Measurements from ENCODE around the gene ALDOB.

Gene ALDOB

GRCh38 chr9:101435601-101436079 lies at the start of gene ALDOB:
Gene ALDOB, minus strand, starts transcription at chr9:101435774. Its CDS starts 4,887 bp downstream, at chr9:101430887.
- no peak for DNase-seq (ENCODE audit: low read depth in 2 of 2, low spot score in 1 of 2)

- no peak for DNase-seq (ENCODE audit: low read depth in 2 of 2, low spot score in 1 of 2)
These were observed 48.5 kb upstream of the ALDOB start for GRCh38 chr9:101484046-101484445.

DNA sequence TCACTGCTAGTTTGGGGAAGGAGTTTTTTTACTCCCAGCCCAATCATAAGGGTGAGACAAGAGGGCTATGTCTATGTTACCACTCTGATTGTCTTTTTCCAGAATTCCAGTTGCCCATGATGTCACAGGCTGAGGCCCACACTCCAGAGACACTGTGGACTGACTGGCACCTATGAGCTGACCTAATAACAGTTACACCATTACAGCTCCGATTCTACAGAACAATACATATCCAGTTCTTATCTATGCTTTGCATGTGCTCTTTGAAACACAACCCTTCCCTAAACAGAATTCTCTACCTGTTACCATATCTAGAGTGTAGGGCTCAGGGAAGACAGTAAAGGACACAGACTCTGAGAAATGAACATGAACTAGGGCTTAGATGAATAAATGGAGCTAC lies 45.7 kb upstream of the ALDOB start:
- DNase-seq (ENCODE audit: low read depth in 2 of 2, low spot score in 1 of 2), result no peak

- no peak for DNase-seq (ENCODE audit: low read depth in 2 of 2, low spot score in 1 of 2)
These were observed 44.8 kb upstream of the ALDOB start for GRCh38 chr9:101480386-101480785.

GRCh38 chr9:101479338-101480030 lies 43.9 kb upstream of the ALDOB start:
- no peak for DNase-seq (ENCODE audit: low read depth in 2 of 2, low spot score in 1 of 2)

DNA sequence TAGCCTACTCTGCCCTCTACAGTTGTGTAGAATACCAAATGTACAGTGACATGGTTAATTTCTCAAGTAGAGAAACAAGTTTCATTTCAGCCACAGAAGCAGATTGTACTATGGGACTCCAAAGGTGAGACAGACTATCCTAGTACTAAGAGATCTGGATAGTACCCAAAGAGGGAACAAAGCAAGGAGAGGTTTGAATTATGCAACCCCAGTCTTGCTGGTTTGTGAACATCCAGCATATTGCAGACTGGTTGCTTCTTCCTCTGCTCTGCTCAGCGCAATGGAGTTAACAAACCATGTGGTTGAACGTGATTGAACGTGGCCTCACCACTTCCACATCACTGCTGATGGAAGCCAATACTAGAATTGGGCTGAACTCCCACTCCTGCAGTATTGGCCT lies 43.3 kb upstream of the ALDOB start:
- no peak for DNase-seq (ENCODE audit: low read depth in 2 of 2, low spot score in 1 of 2)

- no peak for DNase-seq (ENCODE audit: low read depth in 2 of 2, low spot score in 1 of 2)
These were observed 42.9 kb upstream of the ALDOB start for GRCh38 chr9:101478444-101478843.

GRCh38 chr9:101477736-101478135 lies 42.2 kb upstream of the ALDOB start:
- DNase-seq (ENCODE audit: low read depth in 2 of 2, low spot score in 1 of 2), result no peak

DNA sequence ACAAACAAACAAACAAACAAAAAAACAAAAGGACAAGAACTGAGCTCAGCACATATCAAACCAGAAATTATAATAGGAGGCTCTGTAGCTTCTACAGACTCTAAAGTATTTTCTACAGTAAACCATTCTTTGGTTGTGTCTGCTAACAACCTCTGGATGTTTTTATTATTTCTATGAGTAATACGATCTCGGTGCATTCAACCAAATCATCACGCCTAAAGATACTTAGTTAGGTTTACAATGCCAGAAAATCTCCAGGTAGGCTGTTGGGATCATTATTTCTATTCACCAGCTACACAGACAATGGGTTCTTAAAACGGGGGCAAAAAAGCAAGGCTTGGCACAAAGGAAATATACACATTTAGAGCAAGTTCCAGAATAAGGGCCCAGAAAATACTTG lies 41.6 kb upstream of the ALDOB start:
- no peak for DNase-seq (ENCODE audit: low read depth in 2 of 2, low spot score in 1 of 2)

GRCh38 chr9:101476576-101477208 lies 41.1 kb upstream of the ALDOB start:
- no peak for DNase-seq (ENCODE audit: low read depth in 2 of 2, low spot score in 1 of 2)

- no peak for DNase-seq (ENCODE audit: low read depth in 2 of 2, low spot score in 1 of 2)
These were observed 37.3 kb upstream of the ALDOB start for GRCh38 chr9:101472891-101473290.

DNA sequence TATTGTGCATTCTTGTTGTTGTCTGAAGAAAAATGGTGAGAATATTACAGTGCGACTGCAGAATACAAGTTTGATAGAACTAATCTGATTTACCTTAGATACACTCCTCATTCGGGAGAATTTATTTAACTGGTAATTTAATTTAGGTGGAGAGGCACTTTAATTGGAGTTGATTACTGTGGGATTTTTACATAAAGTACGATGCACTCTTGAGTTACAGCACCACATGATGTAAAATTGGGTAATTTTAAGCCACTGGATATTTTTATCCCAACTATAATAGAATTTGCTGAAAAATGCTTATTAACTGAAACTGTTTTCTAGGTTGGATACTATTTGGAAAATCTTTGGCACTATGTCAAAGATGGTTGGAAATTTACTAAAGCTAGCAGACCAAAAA lies 35.4 kb upstream of the ALDOB start:
- DNase-seq (ENCODE audit: low read depth in 2 of 2, low spot score in 1 of 2), result no peak

DNA sequence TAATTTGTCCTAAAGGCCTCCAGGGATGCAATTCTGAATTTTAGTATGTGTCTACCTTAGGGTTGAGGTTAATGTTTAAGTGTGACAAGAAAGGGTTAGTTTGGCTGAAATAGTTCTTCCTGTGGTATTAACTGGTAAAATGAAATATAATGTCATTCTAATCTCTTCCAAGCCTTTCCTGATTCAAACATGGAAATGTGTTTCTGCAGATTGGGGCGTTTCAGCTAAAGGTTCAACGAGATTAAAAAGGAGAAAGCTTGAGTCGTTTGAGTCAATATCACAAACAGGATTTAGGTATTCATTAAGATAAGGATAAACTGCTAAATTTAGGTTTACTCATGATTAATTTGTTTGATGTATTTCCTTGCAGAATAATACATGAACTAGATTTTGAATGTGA lies 34.4 kb upstream of the ALDOB start:
- DNase-seq (ENCODE audit: low read depth in 2 of 2, low spot score in 1 of 2), result no peak

DNA sequence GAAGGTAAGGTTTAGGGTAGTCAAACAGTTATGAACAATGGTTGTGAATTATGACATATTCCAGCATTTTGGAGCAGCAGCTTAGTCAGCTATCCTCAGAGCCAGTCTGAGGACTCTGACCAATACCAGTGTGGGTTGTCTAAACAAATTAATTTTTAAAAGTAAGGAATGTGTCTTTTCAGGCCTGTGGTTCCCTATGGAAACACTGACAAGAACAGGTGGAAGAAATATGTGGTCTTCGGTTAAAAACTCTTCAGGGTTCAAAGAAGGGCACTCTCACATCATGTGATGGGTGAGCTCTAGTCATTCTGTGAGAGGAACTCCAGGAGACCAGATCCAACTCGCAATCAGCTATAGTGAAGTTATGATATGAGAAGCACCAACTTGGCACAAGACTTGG lies 33.5 kb upstream of the ALDOB start:
- DNase-seq (ENCODE audit: low read depth in 2 of 2, low spot score in 1 of 2), result no peak

DNA sequence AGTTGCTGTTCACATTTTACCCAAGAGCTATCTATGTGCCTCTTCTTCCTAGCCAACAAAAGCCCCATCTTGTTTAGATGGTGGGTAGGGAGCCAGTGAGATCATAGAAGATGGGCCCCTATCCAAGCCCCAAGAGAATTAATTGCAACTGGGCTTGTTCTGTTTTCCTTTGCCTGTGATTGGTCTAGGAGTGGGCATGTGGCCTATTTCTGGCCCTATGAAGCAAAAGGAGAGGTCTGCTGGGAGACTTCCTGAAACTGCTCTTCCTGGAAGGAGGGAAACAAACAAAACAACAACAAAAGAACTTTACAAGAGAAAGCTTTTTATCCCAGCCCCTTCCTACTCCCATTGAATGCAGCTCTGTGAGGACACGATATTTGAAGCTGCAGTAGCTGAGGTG lies 32.5 kb upstream of the ALDOB start:
- no peak for DNase-seq (ENCODE audit: low read depth in 2 of 2, low spot score in 1 of 2)

DNA sequence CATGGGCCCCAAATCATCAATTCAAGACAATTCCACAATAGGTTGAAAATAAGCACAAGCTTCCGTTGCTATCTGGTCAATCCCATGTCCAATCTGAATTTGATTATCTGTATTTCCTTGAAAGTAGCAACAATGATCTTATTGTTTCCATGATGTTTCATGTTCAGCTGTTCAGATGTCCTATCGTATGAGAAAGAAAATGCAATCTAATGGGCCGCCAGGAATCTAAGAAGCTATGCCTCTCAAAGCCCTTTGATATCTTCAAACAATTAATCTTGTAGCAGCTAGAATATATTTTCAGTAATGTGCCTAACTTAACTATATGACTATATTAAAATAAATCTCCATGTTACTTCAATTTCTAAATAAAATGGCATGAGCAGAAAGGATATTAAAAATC lies 32.1 kb upstream of the ALDOB start:
- DNase-seq (ENCODE audit: low read depth in 2 of 2, low spot score in 1 of 2), result no peak

- DNase-seq (ENCODE audit: low read depth in 2 of 2, low spot score in 1 of 2), result no peak
These were observed 31.3 kb upstream of the ALDOB start for GRCh38 chr9:101466863-101467262.

DNA sequence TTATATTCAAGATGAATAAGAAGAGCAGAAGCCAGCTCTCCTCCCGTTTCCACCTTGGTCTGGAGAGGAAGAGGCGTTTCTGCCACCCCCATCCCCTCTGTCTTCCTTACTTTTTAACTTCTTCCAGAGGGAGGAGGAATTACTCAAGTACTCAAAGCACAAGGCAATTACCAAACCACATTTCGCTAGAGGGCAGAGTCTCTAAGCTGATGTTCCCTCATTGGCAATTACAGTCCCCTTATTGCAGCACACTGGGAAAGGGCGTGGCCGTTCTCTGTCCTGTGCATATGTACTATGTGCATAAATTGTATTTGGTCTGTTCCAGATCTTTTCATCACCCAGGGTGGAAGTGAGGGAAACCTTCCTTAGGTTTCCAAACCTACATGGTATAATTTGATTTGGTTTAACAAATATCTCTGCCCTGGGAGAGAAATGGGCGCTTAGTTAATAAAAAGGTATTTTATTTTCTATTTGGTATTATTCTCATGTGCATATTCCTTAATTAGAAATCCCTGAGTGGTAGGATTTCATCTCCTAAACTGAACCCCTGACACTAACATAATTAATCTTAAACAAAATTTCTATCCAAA lies 29.8 kb upstream of the ALDOB start:
- no peak for DNase-seq (ENCODE audit: low read depth in 2 of 2, low spot score in 1 of 2)

DNA sequence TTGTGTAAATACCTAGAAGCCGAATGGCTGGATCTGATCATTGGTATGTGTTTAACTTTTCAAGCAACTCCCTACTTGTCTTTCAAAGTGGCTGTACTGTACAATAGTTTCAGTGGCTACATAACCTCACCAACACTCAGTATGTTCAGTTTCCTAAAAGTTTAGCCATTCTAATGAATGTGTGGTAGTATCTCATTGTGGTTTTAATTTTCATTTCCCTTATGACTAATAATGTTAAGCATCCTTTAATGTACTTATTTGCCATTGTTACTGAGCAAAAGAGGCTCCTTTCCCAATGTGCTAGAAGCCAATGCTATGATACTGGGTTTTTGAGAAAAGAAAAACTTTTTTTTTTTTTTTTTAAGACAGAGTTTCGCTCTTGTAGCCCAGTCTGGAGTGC lies 27.8 kb upstream of the ALDOB start:
- no peak for DNase-seq (ENCODE audit: low read depth in 2 of 2, low spot score in 1 of 2)

DNA sequence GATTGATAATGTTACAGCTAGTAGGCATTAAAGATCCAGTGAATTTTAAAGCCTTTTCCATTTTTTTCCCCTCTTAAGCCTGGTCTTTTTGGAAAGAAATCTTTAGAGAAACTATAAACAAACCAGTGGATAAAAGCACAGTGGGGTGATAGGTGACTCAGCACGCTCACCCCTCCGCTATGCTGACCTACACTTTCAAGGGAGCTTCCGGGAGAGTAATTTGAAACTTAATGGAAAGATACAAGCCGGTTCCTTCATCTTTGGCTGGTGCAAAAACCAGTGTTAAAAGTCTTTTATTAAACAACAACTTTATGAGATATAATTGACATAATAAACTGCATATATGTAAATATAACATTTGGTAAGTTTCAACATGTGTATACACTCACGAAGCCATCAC lies 27.0 kb upstream of the ALDOB start:
- no peak for DNase-seq (ENCODE audit: low read depth in 2 of 2, low spot score in 1 of 2)

GRCh38 chr9:101460965-101461364 lies 25.4 kb upstream of the ALDOB start:
- no peak for DNase-seq (ENCODE audit: low read depth in 2 of 2, low spot score in 1 of 2)

DNA sequence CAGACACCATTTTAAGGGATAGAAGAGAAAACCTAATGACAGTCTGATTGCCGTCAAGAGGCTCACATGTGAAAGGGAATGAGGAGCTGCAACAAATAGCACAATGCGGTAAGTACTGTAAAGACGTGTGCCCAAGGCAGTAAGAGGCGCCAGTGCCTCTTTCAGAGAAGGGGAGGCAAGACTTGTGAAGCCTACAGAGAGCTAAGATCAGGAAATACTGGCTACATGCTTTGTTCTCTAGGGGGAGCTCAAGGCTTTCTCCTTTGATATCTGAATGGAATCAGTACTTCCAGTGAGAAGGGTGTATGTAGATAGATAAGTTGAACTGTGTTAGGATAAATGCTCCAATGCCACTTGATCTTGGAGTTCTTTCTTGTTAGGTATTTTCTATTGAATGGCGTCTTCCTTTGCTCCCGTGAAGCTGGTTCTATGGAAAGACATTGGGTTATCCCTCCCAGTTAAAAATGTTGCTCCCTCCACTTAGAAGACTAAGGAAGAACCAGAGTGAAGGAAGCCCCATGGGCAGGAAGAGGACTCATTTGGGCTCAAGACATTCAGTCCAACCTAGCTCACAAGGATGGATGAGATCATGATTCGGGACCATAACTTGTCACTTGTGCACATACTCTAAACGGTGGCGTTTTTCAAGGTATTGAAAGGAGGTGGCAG lies 23.5 kb upstream of the ALDOB start:
- DNase-seq (ENCODE audit: low read depth in 2 of 2, low spot score in 1 of 2), result no peak

Data from stimulated activated CD8-positive, alpha-beta memory T cell treated with anti-CD3 and anti-CD28 coated beads, Interleukin-4, amount 100 ng/mL, for 1 hour (primary cell).